Measurements from ENCODE around the gene TTC17.
A peak's percentile ranks its signal among the peaks of the same experiment; 100 is the strongest.
"Not testable (repeated sequence)": the region's sequence is repeated elsewhere in the genome, so short reads cannot be mapped to it uniquely, and the experiment has no call there.

TTC17 gene

DNA sequence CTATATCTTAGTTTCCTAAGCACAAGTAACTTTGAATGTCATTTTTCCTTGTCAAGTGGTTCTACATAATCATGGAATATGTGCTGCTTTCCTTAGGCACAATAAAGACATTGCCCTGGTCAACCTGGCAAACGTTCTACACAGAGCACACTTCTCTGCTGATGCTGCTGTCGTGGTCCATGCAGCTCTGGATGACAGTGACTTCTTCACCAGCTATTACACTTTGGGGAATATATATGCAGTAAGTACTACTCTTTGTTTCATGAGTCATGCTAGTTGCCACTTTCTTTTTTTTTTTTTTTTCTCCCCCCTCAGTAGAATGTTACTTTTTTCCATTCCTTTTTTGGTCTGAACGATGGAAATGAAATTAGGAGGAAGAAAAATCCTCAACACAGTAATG, 38.5 kb downstream of the TTC17 start:
- no peak for TF ChIP-seq CTCF (IDR thresholded peaks at IDR 0.05; ENCODE audit: low read depth, low read length)
- no peak for DNase-seq (ENCODE audit: low read depth in 2 of 2)
- H3K4me3 ChIP-seq (replicated peaks in 1 of 2; ENCODE audit: low read depth in 2 of 2, low read length in 2 of 2), result no peak overlapping the region

DNA sequence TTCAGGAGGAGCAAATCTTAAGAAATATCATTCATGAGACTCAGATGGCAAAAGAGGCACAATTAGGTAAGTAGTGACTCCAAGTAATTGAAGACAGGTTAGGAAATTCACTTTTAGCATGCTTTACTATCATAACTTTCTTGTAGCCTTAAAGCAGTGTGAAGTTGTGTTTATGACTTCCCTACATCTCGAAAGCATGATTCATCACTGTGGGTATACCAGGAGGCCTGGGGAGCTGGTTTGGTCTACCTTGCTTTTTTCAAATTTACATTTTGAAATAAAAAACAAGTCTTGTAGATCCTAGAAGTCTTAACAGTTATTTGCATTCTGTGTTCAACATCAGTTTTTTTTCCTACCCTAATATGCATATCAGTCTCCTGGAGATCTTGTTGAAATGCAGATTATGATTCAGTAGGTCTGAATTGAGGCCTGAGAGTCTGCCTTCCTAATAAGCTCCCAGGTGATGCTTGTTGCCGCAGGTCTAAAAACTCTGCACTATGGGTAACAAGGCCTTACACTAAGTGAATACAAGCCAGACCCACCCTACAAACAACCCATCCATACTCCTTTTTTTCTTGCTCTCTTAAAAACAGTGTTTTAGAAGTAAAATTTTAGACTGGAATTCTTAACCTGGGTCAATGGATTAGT, 41.4 kb downstream of the TTC17 start:
- no peak for TF ChIP-seq CTCF (IDR thresholded peaks at IDR 0.05; ENCODE audit: low read depth, low read length)
- H3K4me3 ChIP-seq (replicated peaks in 1 of 2; ENCODE audit: low read depth in 2 of 2, low read length in 2 of 2), result no peak overlapping the region
- DNase-seq (ENCODE audit: low read depth in 2 of 2), result no peak

GRCh38 chr11:43401252-43401651, 42.5 kb downstream of the TTC17 start:
- no peak overlapping the region for H3K4me3 ChIP-seq (replicated peaks in 1 of 2; ENCODE audit: low read depth in 2 of 2, low read length in 2 of 2)
- TF ChIP-seq CTCF (IDR thresholded peaks at IDR 0.05; ENCODE audit: low read depth, low read length), result no peak
- no peak for DNase-seq (ENCODE audit: low read depth in 2 of 2)

DNA sequence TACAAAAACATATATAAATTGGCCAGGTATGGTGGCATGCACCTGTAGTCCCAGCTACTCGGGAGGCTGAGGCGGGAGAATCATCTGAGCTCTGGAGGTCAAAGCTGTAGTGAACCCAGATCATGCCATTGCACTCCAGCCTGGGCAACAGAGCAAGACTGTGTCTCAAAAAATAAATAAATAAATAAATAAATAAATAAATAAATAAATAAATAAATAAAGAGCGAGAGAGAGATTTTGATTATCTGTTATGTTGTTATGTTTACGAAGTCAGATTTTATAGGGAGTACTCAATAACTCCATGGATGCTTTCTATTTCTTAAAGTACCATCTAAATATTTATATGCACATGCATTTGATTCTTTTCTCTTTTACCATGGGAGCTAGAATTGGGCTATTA, 43.1 kb downstream of the TTC17 start:
- not testable (repeated sequence) for H3K4me3 ChIP-seq (replicated peaks in 1 of 2; ENCODE audit: low read depth in 2 of 2, low read length in 2 of 2); DNase-seq (ENCODE audit: low read depth in 2 of 2)

- no peak overlapping the region for H3K4me3 ChIP-seq (replicated peaks in 1 of 2; ENCODE audit: low read depth in 2 of 2, low read length in 2 of 2)
- DNase-seq (ENCODE audit: low read depth in 2 of 2), result no peak
- no peak for TF ChIP-seq CTCF (IDR thresholded peaks at IDR 0.05; ENCODE audit: low read depth, low read length)
These were observed 44.9 kb downstream of the TTC17 start for GRCh38 chr11:43403357-43404231.

- no peak for DNase-seq (ENCODE audit: low read depth in 2 of 2)
- H3K4me3 ChIP-seq (replicated peaks in 1 of 2; ENCODE audit: low read depth in 2 of 2, low read length in 2 of 2), result no peak overlapping the region
- no peak for TF ChIP-seq CTCF (IDR thresholded peaks at IDR 0.05; ENCODE audit: low read depth, low read length)
These were observed 45.7 kb downstream of the TTC17 start for GRCh38 chr11:43404406-43404805.

DNA sequence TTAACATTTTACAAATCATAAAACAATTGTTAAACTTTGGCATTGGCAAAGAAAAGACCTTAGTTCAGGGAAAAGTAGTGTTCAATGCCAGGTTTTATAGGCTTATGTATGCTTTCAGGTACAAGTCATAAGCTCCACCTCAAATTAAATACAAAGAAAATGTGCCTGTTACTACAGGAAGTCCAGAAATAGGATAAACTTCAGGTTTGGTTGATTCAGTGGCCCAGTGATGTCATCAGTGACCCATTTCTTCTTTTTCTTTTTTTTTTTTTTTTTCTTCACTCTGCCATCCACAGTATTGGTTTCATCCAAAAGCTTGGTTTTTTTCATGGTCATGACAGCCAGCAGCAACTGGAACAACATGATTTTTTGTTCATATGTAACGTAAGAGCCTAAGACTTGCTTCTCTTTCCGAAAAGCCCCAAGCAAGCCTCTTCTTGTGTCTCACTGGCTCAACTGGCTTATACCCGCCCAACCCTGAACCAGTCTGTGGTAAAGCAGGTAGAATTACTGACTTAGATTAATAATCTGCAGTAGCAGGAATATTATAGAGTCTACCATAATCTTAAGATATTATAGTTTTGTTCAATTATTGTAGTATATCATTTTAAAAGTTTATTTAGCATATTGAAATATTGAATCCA, 46.2 kb downstream of the TTC17 start:
- H3K4me3 ChIP-seq (replicated peaks in 1 of 2; ENCODE audit: low read depth in 2 of 2, low read length in 2 of 2), result no peak overlapping the region
- DNase-seq (ENCODE audit: low read depth in 2 of 2), result peak in 1 of 2 donors; percentile 9
- no peak for TF ChIP-seq CTCF (IDR thresholded peaks at IDR 0.05; ENCODE audit: low read depth, low read length)

Data from cardiac fibroblast (primary cell).